Islet of Langerhans (tissue), 1 donor: Measurements from ENCODE around the gene CGB8.
"Not testable (repeated sequence)": the region's sequence is repeated elsewhere in the genome, so short reads cannot be mapped to it uniquely, and the experiment has no call there.

Experiments
- FAIRE-seq: peaks from one replicate; lab custom pipeline; 2011; peaks lifted over from hg19 to GRCh38; lab: Jason Lieb, UNC

Gene CGB8

GRCh38 chr19:49030323-49030722 is 18.6 kb downstream of the CGB8 start:
- FAIRE-seq: not testable (repeated sequence)

- not testable (repeated sequence) for FAIRE-seq
Measured at GRCh38 chr19:49029749-49030148, 19.2 kb downstream of the CGB8 start.

GRCh38 chr19:49028686-49029085 is 20.2 kb downstream of the CGB8 start:
- not testable (repeated sequence) for FAIRE-seq

- not testable (repeated sequence) for FAIRE-seq
Measured at GRCh38 chr19:49025599-49025998, 23.3 kb downstream of the CGB8 start.

- FAIRE-seq: not testable (repeated sequence)
Measured at GRCh38 chr19:49025088-49025487, 23.8 kb downstream of the CGB8 start.

- not testable (repeated sequence) for FAIRE-seq
Measured at GRCh38 chr19:49024233-49024632, 24.7 kb downstream of the CGB8 start, which contains the start of gene CGB3. CGB3 (minus strand) TSS chr19:49024333; CDS start chr19:49023971, 362 bp downstream.

GRCh38 chr19:49022116-49022515 is 26.8 kb downstream of the CGB8 start:
- no peak for FAIRE-seq

- no peak for FAIRE-seq
Measured at GRCh38 chr19:49020931-49021895, 27.7 kb downstream of the CGB8 start.

- FAIRE-seq: no peak
Measured at GRCh38 chr19:49020342-49020741, 28.6 kb downstream of the CGB8 start.

- FAIRE-seq: no peak
Measured at GRCh38 chr19:49019242-49019932, 29.5 kb downstream of the CGB8 start.

- not testable (repeated sequence) for FAIRE-seq
Measured at GRCh38 chr19:49018388-49019241, 30.3 kb downstream of the CGB8 start.

GRCh38 chr19:49017666-49018351 is 31.1 kb downstream of the CGB8 start:
- FAIRE-seq: no peak

- FAIRE-seq: no peak
Measured at GRCh38 chr19:49017041-49017665, 31.8 kb downstream of the CGB8 start, which contains the start of gene LHB. LHB (minus strand) TSS chr19:49017091; CDS start chr19:49017081, 10 bp downstream.

GRCh38 chr19:49016067-49016839 is 32.7 kb downstream of the CGB8 start:
- no peak for FAIRE-seq

- FAIRE-seq: no peak
Measured at GRCh38 chr19:49014870-49015255, 34.0 kb downstream of the CGB8 start.

- FAIRE-seq: no peak
Measured at GRCh38 chr19:49014123-49014869, 34.6 kb downstream of the CGB8 start.

GRCh38 chr19:49011194-49011593 is 37.7 kb downstream of the CGB8 start:
- FAIRE-seq: no peak

- no peak for FAIRE-seq
Measured at GRCh38 chr19:49010453-49010852, 38.5 kb downstream of the CGB8 start.

GRCh38 chr19:49009828-49010227 is 39.1 kb downstream of the CGB8 start:
- FAIRE-seq: no peak
